Activated gamma-delta T cell (primary cell): Measurements from ENCODE around the gene SLC6A3.

ENCODE experiments used
- DNase-seq: peaks from one replicate; lab custom pipeline; 2025; lab: John Stamatoyannopoulos, UW
- total RNA-seq, 2 donors: gene quantifications; one replicate each; lab custom pipeline; 2026; lab: John Stamatoyannopoulos, UW

Gene SLC6A3
- 0.48 to 7.2 reads per million in 2 donors for total RNA-seq

- DNase-seq = peak; percentile 35
Observed at GRCh38 chr5:1445313-1445688, at the start of gene SLC6A3. Gene SLC6A3, minus strand, starts transcription at chr5:1445440. Its CDS starts 2,243 bp downstream, at chr5:1443197.

GRCh38 chr5:1493941-1494340, 48.7 kb upstream of the SLC6A3 start:
- no peak for DNase-seq

GRCh38 chr5:1493413-1493812, 48.2 kb upstream of the SLC6A3 start:
- no peak for DNase-seq

- no peak for DNase-seq
Observed at GRCh38 chr5:1492757-1493156, 47.5 kb upstream of the SLC6A3 start.

GRCh38 chr5:1490376-1490775, 45.1 kb upstream of the SLC6A3 start:
- DNase-seq = no peak

- DNase-seq = no peak
Observed at GRCh38 chr5:1489754-1490153, 44.5 kb upstream of the SLC6A3 start.

GRCh38 chr5:1488882-1489680, 43.8 kb upstream of the SLC6A3 start:
- DNase-seq = no peak

GRCh38 chr5:1487079-1487764, 42.0 kb upstream of the SLC6A3 start:
- no peak for DNase-seq

- DNase-seq = no peak
Observed at GRCh38 chr5:1486271-1486670, 41.0 kb upstream of the SLC6A3 start.

- DNase-seq = no peak
Observed at GRCh38 chr5:1485579-1486118, 40.4 kb upstream of the SLC6A3 start.

GRCh38 chr5:1484730-1485578, 39.7 kb upstream of the SLC6A3 start:
- no peak for DNase-seq

- DNase-seq = no peak
Observed at GRCh38 chr5:1483856-1484729, 38.9 kb upstream of the SLC6A3 start.

- no peak for DNase-seq
Observed at GRCh38 chr5:1483064-1483463, 37.8 kb upstream of the SLC6A3 start.

- DNase-seq = no peak
Observed at GRCh38 chr5:1481959-1482331, 36.7 kb upstream of the SLC6A3 start.

GRCh38 chr5:1481266-1481958, 36.2 kb upstream of the SLC6A3 start:
- DNase-seq = no peak

- no peak for DNase-seq
Observed at GRCh38 chr5:1480806-1481205, 35.6 kb upstream of the SLC6A3 start.

- no peak for DNase-seq
Observed at GRCh38 chr5:1480217-1480616, 35.0 kb upstream of the SLC6A3 start.

- peak; percentile 23 for DNase-seq
Observed at GRCh38 chr5:1479581-1480188, 34.4 kb upstream of the SLC6A3 start.

GRCh38 chr5:1479066-1479465, 33.8 kb upstream of the SLC6A3 start:
- no peak for DNase-seq
